K562 (cell line): Measurements from ENCODE around the gene BIRC5. TPM values are rescaled to one million over a fixed set of nuclear protein-coding genes. Genes with fewer than 3 reads are reported as not detected.

Experiments used
- ARID1B ChIP-seq: fragments of 450-650 bp; IDR thresholded peaks from 2 replicates; pipeline ENCODE4 v1.6.1; 2016; ENCODE audit warnings: antibody characterized with exemption, mild to moderate bottlenecking, inconsistent platforms
- E2F6 ChIP-seq, 2 experiments: IDR thresholded peaks; 2 replicates each; pipeline ENCODE4 v1.6.1; 2011; ENCODE audit warnings: borderline replicate concordance in 1 of 2, control low read depth in 1 of 2, low read depth in 1 of 2, low read length in 1 of 2, mild to moderate bottlenecking in 1 of 2, mixed read lengths in 1 of 2, moderate library complexity in 1 of 2; ENCODE audit not compliant: insufficient read depth in 1 of 2, insufficient read length in 1 of 2, poor library complexity in 1 of 2, severe bottlenecking in 1 of 2; ENCODE audit errors: extremely low read depth in 1 of 2
- HDAC2 ChIP-seq: fragments of 450-650 bp; IDR thresholded peaks from 2 replicates; pipeline ENCODE4 v1.6.1; 2016; ENCODE audit warnings: mild to moderate bottlenecking
- MEIS2 ChIP-seq: fragments of 450-650 bp; IDR thresholded peaks from 2 replicates; pipeline ENCODE4 v1.6.1; 2014; ENCODE audit warnings: mild to moderate bottlenecking; ENCODE audit not compliant: partially characterized antibody
- SUPT5H ChIP-seq: fragments of 450-650 bp; IDR thresholded peaks from 2 replicates; pipeline ENCODE4 v1.6.1; 2016
- TRIM25 ChIP-seq: fragments of 450-650 bp; IDR thresholded peaks from 2 replicates; pipeline ENCODE4 v1.7.0; 2016; ENCODE audit warnings: borderline replicate concordance
- ZNF699 ChIP-seq: fragments of 250-450 bp; sonication (Bioruptor Pico); IDR thresholded peaks from 2 replicates; pipeline ENCODE4 v1.8.0; 2021; ENCODE audit warnings: mild to moderate bottlenecking, moderate library complexity; ENCODE audit not compliant: insufficient replicate concordance
- polyA plus RNA-seq, 8 experiments: library from polyadenylated mRNA; depleted of rRNA in 4 of 8; stranded (reverse) in 5 of 8; unstranded in 3 of 8; fragments of >200 nt; fragmentation: Nextera tagmentation in 2 of 8; fragmentation: Illumina TruSeq in 1 of 8; extraction: Ambion mirVana in 2 of 8; extraction: Trizol in 1 of 8; gene quantifications; 2 replicates each; pipeline versions ENCODE4 v1.2.1 to v1.2.3, GENCODE V29; 2011 to 2014; ENCODE audit warnings: inconsistent platforms in 1 of 8, missing spikeins in 1 of 8
- total RNA-seq, 7 experiments: library from RNA; depleted of rRNA in 6 of 7; stranded (reverse); fragments of >200 nt in 6 of 7; fragmentation: Illumina TruSeq in 2 of 7; extraction: Trizol in 2 of 7; gene quantifications; 2 replicates each; pipeline versions ENCODE4 v1.2.1 to v1.2.3, GENCODE V29; 2011 to 2021; ENCODE audit warnings: low replicate concordance in 1 of 7
- TF ChIP-seq, protein P1 (sequence below): fragments of 450-650 bp; IDR thresholded peaks from 2 replicates; pipeline ENCODE4 v1.6.1; 2016; ENCODE audit warnings: mild to moderate bottlenecking, moderate library complexity
- TF ChIP-seq, protein P2 (sequence below): fragments of 200-400 bp; formaldehyde crosslinking; IDR thresholded peaks from 2 replicates; pipeline ENCODE4 v1.6.1; 2017; ENCODE audit warnings: mild to moderate bottlenecking, low read depth, low read length, moderate library complexity

Gene BIRC5
- total and polyA plus RNA-seq, 9 of the 15 experiments (the other 6 are each of a cell fraction or from before 2014, with no cell fraction given): 64.4 to 140 (median 101) TPM

- TF ChIP-seq, protein P1, sequence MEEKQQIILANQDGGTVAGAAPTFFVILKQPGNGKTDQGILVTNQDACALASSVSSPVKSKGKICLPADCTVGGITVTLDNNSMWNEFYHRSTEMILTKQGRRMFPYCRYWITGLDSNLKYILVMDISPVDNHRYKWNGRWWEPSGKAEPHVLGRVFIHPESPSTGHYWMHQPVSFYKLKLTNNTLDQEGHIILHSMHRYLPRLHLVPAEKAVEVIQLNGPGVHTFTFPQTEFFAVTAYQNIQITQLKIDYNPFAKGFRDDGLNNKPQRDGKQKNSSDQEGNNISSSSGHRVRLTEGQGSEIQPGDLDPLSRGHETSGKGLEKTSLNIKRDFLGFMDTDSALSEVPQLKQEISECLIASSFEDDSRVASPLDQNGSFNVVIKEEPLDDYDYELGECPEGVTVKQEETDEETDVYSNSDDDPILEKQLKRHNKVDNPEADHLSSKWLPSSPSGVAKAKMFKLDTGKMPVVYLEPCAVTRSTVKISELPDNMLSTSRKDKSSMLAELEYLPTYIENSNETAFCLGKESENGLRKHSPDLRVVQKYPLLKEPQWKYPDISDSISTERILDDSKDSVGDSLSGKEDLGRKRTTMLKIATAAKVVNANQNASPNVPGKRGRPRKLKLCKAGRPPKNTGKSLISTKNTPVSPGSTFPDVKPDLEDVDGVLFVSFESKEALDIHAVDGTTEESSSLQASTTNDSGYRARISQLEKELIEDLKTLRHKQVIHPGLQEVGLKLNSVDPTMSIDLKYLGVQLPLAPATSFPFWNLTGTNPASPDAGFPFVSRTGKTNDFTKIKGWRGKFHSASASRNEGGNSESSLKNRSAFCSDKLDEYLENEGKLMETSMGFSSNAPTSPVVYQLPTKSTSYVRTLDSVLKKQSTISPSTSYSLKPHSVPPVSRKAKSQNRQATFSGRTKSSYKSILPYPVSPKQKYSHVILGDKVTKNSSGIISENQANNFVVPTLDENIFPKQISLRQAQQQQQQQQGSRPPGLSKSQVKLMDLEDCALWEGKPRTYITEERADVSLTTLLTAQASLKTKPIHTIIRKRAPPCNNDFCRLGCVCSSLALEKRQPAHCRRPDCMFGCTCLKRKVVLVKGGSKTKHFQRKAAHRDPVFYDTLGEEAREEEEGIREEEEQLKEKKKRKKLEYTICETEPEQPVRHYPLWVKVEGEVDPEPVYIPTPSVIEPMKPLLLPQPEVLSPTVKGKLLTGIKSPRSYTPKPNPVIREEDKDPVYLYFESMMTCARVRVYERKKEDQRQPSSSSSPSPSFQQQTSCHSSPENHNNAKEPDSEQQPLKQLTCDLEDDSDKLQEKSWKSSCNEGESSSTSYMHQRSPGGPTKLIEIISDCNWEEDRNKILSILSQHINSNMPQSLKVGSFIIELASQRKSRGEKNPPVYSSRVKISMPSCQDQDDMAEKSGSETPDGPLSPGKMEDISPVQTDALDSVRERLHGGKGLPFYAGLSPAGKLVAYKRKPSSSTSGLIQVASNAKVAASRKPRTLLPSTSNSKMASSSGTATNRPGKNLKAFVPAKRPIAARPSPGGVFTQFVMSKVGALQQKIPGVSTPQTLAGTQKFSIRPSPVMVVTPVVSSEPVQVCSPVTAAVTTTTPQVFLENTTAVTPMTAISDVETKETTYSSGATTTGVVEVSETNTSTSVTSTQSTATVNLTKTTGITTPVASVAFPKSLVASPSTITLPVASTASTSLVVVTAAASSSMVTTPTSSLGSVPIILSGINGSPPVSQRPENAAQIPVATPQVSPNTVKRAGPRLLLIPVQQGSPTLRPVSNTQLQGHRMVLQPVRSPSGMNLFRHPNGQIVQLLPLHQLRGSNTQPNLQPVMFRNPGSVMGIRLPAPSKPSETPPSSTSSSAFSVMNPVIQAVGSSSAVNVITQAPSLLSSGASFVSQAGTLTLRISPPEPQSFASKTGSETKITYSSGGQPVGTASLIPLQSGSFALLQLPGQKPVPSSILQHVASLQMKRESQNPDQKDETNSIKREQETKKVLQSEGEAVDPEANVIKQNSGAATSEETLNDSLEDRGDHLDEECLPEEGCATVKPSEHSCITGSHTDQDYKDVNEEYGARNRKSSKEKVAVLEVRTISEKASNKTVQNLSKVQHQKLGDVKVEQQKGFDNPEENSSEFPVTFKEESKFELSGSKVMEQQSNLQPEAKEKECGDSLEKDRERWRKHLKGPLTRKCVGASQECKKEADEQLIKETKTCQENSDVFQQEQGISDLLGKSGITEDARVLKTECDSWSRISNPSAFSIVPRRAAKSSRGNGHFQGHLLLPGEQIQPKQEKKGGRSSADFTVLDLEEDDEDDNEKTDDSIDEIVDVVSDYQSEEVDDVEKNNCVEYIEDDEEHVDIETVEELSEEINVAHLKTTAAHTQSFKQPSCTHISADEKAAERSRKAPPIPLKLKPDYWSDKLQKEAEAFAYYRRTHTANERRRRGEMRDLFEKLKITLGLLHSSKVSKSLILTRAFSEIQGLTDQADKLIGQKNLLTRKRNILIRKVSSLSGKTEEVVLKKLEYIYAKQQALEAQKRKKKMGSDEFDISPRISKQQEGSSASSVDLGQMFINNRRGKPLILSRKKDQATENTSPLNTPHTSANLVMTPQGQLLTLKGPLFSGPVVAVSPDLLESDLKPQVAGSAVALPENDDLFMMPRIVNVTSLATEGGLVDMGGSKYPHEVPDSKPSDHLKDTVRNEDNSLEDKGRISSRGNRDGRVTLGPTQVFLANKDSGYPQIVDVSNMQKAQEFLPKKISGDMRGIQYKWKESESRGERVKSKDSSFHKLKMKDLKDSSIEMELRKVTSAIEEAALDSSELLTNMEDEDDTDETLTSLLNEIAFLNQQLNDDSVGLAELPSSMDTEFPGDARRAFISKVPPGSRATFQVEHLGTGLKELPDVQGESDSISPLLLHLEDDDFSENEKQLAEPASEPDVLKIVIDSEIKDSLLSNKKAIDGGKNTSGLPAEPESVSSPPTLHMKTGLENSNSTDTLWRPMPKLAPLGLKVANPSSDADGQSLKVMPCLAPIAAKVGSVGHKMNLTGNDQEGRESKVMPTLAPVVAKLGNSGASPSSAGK: no peak; the same call in 1 of the 2 replicates
- TF ChIP-seq MEIS2 (no peak), ARID1B (no peak), HDAC2 (no peak), TRIM25 (no peak), SUPT5H (peak; percentile 30; the same call in 1 of the 2 replicates), E2F6 (IDR thresholded peaks at IDR 0.05; ENCODE audit: borderline replicate concordance in 1 of 2, extremely low read depth in 1 of 2, insufficient read depth in 1 of 2, insufficient read length in 1 of 2, low read depth in 1 of 2, low read length in 1 of 2, poor library complexity in 1 of 2, severe bottlenecking in 1 of 2) (peak in 1 of 2 experiments; percentile 9), ZNF699 (CRISPR knock-in tag) (no peak)
- TF ChIP-seq, protein P2, sequence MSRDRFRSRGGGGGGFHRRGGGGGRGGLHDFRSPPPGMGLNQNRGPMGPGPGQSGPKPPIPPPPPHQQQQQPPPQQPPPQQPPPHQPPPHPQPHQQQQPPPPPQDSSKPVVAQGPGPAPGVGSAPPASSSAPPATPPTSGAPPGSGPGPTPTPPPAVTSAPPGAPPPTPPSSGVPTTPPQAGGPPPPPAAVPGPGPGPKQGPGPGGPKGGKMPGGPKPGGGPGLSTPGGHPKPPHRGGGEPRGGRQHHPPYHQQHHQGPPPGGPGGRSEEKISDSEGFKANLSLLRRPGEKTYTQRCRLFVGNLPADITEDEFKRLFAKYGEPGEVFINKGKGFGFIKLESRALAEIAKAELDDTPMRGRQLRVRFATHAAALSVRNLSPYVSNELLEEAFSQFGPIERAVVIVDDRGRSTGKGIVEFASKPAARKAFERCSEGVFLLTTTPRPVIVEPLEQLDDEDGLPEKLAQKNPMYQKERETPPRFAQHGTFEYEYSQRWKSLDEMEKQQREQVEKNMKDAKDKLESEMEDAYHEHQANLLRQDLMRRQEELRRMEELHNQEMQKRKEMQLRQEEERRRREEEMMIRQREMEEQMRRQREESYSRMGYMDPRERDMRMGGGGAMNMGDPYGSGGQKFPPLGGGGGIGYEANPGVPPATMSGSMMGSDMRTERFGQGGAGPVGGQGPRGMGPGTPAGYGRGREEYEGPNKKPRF: no peak
These were observed 40.1 kb downstream of the BIRC5 start (continued) for GRCh38 chr17:78253946-78254672.
